Activated naive CD8-positive, alpha-beta T cell treated with anti-CD3 and anti-CD28 coated beads, Interleukin-2, amount 50 U/mL, for 24 hours (primary cell): Measurements from ENCODE around the gene PRR20G.
A peak's percentile ranks its signal among the peaks of the same experiment; 100 is the strongest.
"Not testable (repeated sequence)": the region's sequence is repeated elsewhere in the genome, so short reads cannot be mapped to it uniquely, and the experiment has no call there.

Experiments used
- ATAC-seq: fragments of 150-1000 bp; cut with Tn5 transposase; one replicate; pipeline ENCODE4 v1.10.0; 2021
- DNase-seq: peaks from one replicate; pipeline ENCODE4 v3.0.0; 2021
- H3K27ac Mint-ChIP-seq: one replicate; pipeline ENCODE4 v1.8.0; 2021; ENCODE audit warnings: mild to moderate bottlenecking, mixed read lengths
- H3K27me3 Mint-ChIP-seq: one replicate; pipeline ENCODE4 v1.8.0; 2021; ENCODE audit warnings: mixed read lengths
- H3K36me3 Mint-ChIP-seq: one replicate; pipeline ENCODE4 v1.8.0; 2021; ENCODE audit warnings: low read depth, mixed read lengths
- H3K4me1 Mint-ChIP-seq: one replicate; pipeline ENCODE4 v1.8.0; 2021; ENCODE audit warnings: mixed read lengths
- H3K4me3 Mint-ChIP-seq: one replicate; pipeline ENCODE4 v1.8.0; 2021; ENCODE audit warnings: mild to moderate bottlenecking, moderate library complexity, mixed read lengths
- H3K9me3 Mint-ChIP-seq: one replicate; pipeline ENCODE4 v1.8.0; 2021; ENCODE audit warnings: mixed read lengths

PRR20G gene

DNA sequence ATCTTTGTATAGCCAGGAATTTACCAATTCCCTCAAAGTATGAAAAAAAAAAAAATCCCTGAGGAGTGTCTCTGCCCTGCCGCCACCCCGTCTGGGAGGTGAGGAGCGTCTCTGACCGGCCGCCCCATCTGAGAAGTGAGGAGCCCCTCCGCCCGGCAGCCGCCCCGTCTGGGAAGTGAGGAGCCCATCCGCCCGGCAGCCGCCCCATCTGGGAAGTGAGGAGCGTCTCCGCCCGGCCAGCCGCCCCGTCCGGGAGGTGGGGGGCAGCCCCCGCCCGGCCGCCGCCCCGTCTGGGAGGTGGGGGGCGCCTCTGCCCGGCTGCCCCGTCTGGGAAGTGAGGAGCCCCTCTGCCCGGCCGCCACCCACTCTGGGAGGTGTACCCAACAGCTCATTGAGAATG lies 21.0 kb upstream of the PRR20G start:
- H3K9me3 Mint-ChIP-seq, ATAC-seq, H3K4me3 Mint-ChIP-seq, H3K36me3 Mint-ChIP-seq, H3K27ac Mint-ChIP-seq, DNase-seq, H3K4me1 Mint-ChIP-seq: not testable (repeated sequence)
- H3K27me3 Mint-ChIP-seq = peaks cover 12% of the 10 kb centered on the region

DNA sequence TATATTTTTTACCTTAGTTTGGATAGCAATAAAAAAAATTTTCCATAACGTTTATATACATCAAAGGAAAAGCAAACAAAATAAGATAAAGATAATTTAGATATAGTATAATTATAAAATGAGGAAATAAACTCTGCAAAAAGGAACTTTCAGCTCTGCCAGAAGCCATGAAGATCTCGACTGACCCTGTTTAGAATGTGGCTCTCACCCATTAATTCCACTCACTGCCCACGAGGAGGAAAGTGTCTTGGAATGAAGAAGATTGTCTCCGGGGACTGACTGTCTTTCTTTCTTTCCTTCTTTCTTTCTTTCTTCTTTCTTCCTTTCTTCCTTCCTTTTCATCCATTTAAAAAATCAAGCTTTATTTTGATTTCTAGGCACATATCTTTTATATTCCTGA lies 20.1 kb upstream of the PRR20G start:
- peaks cover 12% of the 10 kb centered on the region for H3K27me3 Mint-ChIP-seq
- no peak overlapping the region for H3K27ac Mint-ChIP-seq
- H3K4me3 Mint-ChIP-seq = no peak overlapping the region
- H3K36me3 Mint-ChIP-seq = no peaks in the 10 kb centered on the region
- no peak for ATAC-seq
- DNase-seq = no peak
- H3K4me1 Mint-ChIP-seq = no peaks in the 10 kb centered on the region
- no peaks in the 10 kb centered on the region for H3K9me3 Mint-ChIP-seq

DNA sequence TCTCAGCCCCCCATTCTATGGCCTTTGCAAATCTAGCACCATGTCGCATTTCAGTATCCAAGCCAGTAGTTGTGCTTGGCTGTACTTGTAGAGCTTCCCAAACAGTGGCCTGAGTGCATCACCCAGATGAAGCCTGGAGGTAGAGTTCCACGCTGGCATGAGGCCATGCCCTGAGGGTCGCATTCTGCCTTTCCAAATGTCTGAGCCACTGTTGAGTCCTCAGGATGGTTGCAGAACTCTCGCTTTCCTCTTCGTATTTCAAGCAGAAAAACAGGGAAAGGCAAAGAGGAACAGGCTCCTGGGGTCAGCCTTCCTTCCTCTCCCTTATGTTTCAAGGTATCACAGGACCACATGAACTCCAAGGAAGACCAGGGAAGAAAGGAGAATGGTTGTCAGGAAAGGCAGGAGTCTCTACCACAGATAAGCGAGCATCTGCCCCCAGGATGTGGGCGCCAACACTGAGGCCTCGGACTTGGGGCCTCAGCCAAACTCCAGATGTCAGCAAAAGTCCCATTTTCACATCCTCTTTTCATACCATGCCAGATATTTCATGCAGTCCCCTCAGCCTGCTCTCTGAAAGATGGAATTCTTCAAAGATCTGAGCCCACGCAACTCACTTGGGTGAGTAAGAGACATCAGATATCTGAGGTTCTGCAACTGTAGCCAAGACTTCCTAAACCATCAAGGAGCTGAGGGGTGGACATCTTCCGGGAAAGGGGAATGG lies 19.4 kb upstream of the PRR20G start:
- Mint-ChIP-seq H3K4me1 (no peaks in the 10 kb centered on the region), H3K9me3 (no peaks in the 10 kb centered on the region), H3K36me3 (no peaks in the 10 kb centered on the region), H3K4me3 (no peak overlapping the region), H3K27ac (no peak overlapping the region), H3K27me3 (peaks cover 12% of the 10 kb centered on the region)
- ATAC-seq = no peak
- no peak for DNase-seq

DNA sequence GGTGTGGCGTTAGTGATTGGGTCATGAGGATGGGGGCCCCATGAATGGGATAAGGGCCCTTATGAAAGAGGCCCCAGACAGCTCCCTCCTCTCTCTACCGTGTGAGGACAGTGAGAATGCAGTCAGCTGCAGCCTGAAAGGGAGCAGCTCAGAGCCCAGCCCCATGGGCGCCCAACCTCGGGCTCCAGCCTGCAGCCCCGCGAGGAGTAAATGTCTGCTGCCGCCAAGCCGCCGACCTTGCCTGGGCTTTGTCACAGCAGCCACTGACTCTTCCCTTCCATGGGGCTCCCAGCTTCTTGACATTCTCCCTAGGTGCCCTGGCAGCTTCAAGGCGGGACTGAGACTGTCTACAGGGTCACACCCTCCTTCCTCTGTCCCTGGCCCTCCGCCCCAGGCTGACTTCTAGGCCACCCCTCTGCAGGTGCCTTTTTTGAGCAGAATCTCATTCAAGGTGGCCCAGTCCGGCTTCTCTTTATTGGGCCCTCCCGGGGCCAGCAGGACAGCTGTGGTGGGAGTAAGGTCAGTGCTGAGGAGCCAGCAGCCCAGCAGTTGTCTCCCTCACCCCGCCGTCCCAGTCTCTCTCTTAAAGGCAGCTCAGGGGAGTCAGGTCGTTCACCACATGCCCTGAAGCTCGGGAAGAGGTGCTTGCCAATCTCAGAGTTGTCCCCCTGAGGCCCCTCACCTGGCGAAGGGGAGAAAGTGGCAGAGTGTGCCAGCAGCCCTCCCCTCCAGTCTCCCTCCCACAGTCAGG lies 18.7 kb upstream of the PRR20G start:
- Mint-ChIP-seq H3K4me3 (no peak overlapping the region), H3K27me3 (peaks cover 12% of the 10 kb centered on the region), H3K4me1 (no peaks in the 10 kb centered on the region), H3K27ac (no peak overlapping the region), H3K9me3 (no peaks in the 10 kb centered on the region), H3K36me3 (no peaks in the 10 kb centered on the region)
- DNase-seq (no peak), ATAC-seq (no peak)

DNA sequence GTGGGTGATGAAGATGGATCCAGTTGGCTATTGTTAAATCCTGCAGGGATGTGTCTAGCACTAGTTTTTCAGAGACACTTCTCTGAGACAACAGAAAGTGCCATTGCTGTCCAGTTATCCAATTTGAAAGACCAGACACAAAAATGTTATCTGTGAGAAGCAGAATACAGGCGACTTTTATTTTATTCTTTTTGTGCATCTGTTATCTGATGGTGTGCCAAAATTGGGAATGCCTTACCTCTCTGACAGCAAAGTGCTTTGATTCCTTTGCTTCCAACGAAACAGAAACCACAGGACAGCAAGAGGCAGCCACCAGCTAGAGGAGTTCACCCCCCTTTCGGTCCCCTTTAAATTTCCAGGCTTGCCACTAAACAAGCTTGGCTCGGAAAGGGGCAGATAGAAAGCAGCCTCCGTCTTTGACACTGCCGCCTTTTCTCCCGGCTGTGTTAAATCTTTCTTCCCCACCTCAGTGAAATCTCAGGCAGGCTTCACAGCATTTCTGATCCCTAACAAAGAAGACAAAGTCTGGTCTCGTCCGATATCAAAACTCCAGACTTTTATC lies 17.7 kb upstream of the PRR20G start:
- no peaks in the 10 kb centered on the region for H3K9me3 Mint-ChIP-seq
- no peak overlapping the region for H3K27ac Mint-ChIP-seq
- DNase-seq (no peak), ATAC-seq (no peak)
- H3K4me1 Mint-ChIP-seq = no peaks in the 10 kb centered on the region
- no peak overlapping the region for H3K4me3 Mint-ChIP-seq
- no peaks in the 10 kb centered on the region for H3K36me3 Mint-ChIP-seq
- peaks cover 12% of the 10 kb centered on the region for H3K27me3 Mint-ChIP-seq

DNA sequence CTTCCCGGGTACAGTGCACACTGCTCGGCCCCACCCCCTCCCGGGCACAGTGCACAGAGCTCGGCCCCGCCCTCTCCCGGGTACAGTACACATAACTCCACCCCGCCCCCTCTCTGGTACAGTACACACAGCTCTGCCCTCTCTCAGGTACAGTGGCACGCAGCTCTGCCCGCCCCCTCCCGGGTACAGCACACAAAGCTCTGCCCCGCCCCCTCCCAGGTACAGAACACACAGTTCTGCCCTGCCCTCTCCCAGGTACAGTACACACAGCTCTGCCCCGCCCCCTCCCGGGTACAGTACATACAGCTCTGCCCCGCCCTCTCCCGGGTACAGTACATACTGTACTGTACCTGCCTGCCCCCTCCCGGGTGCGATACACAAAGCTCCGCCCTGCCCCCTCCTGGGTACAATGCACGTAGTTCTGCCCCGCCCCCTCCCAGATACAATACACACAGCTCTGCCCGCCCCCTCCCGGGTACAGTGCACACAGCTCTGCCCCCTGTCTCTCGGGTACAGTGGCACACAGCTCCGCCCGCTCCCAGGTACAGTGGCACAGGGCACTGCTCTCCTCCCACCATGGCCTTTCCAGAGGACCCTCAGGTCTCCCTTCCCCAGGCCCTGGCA lies 16.4 kb upstream of the PRR20G start:
- Mint-ChIP-seq H3K27ac (no peak overlapping the region), H3K9me3 (no peaks in the 10 kb centered on the region), H3K4me3 (no peak overlapping the region), H3K36me3 (no peaks in the 10 kb centered on the region), H3K4me1 (no peaks in the 10 kb centered on the region), H3K27me3 (peaks cover 10% of the 10 kb centered on the region)
- no peak for DNase-seq
- peak; percentile 36 for ATAC-seq

DNA sequence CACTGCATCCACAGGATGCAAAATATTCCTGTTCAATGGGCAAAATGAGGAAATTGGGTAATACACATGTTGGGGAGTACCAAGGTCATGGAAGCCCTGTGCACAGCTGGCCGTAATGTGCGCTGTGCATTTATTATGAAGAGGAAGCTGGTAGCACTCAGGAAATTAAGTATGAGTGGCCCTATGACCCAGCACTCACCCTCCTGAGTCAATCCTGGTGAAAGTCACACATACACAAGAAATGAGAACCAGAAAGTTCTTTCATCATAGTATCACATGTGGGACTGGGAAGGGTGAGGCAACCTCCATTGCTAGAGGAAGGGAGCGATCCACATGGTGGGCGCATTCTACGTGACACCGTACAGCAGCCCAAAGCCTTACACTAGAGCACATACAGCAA lies 11.4 kb upstream of the PRR20G start:
- Mint-ChIP-seq H3K27me3 (peaks cover 15% of the 10 kb centered on the region), H3K36me3 (no peaks in the 10 kb centered on the region), H3K27ac (no peak overlapping the region), H3K9me3 (no peaks in the 10 kb centered on the region), H3K4me3 (no peak overlapping the region), H3K4me1 (no peaks in the 10 kb centered on the region)
- DNase-seq (no peak), ATAC-seq (no peak)

DNA sequence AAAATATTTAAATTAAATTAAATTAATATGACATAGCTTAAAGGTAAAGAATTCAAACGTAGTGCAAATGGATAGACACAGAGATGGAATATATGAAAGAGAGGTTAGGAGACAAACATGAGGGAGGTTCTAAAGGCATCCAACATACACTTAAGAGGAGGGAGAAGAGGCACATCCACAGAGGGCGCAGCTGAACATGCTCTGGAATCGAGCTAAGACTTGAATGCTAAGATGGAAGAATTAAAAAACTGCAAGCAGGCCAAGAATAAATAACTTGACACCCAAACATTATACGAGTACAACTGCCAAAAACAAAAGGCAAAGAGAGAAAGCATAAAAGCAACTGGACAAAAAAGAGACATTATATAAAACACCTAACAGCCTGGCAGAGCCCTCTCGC lies 9.1 kb upstream of the PRR20G start:
- Mint-ChIP-seq H3K9me3 (no peaks in the 10 kb centered on the region), H3K27me3 (peaks cover 21% of the 10 kb centered on the region), H3K4me3 (no peak overlapping the region), H3K36me3 (no peaks in the 10 kb centered on the region), H3K4me1 (no peaks in the 10 kb centered on the region), H3K27ac (no peak overlapping the region)
- no peak for ATAC-seq
- DNase-seq = no peak

DNA sequence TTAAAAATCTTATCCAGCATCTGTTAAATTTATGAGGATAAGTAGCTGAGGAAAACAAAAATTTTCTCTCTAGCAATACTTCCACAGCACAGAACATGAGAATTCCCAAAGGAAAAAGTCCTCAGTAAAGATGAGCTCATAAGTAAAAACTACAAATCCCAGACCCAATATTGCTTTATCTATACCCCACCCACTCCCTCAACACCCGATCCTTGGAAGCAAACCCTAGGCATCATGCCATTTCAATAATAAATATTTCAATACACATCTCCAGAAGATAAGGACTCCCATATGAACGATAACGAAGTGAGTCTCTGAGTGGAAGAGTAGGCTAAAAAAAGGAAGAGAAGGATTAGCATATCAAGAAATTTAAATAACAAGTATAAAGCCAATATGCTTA lies 8.3 kb upstream of the PRR20G start:
- Mint-ChIP-seq H3K9me3 (peaks cover 6% of the 10 kb centered on the region), H3K27ac (no peak overlapping the region), H3K4me1 (no peaks in the 10 kb centered on the region), H3K27me3 (peaks cover 22% of the 10 kb centered on the region), H3K36me3 (no peaks in the 10 kb centered on the region), H3K4me3 (no peak overlapping the region)
- DNase-seq (no peak), ATAC-seq (no peak)

DNA sequence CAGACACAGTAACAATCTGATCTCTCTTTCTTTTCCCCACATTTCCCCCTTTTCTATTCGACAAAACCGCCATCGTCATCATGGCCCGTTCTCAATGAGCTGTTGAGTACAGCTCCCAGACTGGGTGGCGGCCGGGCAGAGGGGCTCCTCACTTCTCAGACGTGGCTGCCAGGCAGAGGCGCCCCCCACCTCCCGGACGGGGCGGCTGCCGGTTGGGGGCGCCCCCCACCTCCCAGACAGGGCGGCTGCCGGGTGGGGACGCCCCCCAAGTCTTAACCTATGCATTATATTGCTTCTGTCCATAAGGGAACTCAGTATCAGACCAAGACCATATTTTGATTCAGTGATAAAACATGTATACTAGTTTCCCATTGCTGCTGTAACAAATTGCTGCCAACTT lies 5.8 kb upstream of the PRR20G start:
- H3K4me3 Mint-ChIP-seq, H3K9me3 Mint-ChIP-seq, DNase-seq, H3K4me1 Mint-ChIP-seq, H3K36me3 Mint-ChIP-seq, ATAC-seq, H3K27ac Mint-ChIP-seq: not testable (repeated sequence)
- H3K27me3 Mint-ChIP-seq = peaks cover 22% of the 10 kb centered on the region

DNA sequence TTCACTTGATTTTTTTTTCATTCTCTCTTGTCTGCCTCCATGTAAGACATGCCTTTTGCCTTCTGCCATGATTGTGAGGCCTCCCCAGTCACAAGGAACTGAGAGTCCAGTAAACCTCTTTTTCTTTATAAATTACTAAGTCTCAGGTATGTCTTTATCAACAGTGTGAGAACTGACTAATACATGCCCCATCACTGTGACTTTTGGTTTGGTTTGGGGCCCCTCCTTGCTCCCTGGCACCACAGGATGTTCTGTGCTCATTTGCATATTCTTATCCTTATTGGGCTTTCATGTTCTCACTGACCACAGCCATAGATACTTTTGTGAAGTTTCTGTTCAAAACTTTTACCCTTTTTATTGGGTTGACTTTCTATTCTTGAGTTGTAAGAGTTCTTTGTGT lies 3.8 kb upstream of the PRR20G start:
- no peak for DNase-seq
- no peak overlapping the region for H3K27ac Mint-ChIP-seq
- H3K9me3 Mint-ChIP-seq = peaks cover 10% of the 10 kb centered on the region
- H3K27me3 Mint-ChIP-seq = peaks cover 16% of the 10 kb centered on the region
- no peaks in the 10 kb centered on the region for H3K36me3 Mint-ChIP-seq
- H3K4me3 Mint-ChIP-seq = no peak overlapping the region
- H3K4me1 Mint-ChIP-seq = no peaks in the 10 kb centered on the region
- ATAC-seq = no peak

DNA sequence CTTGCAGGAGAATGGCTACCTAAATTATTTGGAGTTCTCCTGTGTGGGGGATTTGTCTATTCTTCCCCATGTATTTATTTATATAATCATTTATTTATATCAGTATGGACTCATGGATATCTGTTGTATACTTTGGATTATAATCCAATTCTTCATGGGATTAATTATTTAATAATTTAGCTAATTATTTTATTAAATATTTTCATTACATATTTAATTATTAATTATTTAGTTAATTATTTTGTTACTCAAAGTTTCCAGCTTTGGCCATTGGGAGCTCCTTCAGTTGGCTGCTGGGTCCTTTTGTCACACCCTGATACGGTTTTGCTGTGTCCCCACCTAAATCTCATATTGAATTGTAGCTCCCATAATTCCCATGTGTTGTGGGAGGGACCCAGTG lies 3.3 kb upstream of the PRR20G start:
- H3K4me3 Mint-ChIP-seq = no peak overlapping the region
- peaks cover 16% of the 10 kb centered on the region for H3K27me3 Mint-ChIP-seq
- DNase-seq (no peak), ATAC-seq (no peak)
- no peak overlapping the region for H3K27ac Mint-ChIP-seq
- peaks cover 10% of the 10 kb centered on the region for H3K9me3 Mint-ChIP-seq
- H3K4me1 Mint-ChIP-seq = no peaks in the 10 kb centered on the region
- H3K36me3 Mint-ChIP-seq = no peaks in the 10 kb centered on the region

DNA sequence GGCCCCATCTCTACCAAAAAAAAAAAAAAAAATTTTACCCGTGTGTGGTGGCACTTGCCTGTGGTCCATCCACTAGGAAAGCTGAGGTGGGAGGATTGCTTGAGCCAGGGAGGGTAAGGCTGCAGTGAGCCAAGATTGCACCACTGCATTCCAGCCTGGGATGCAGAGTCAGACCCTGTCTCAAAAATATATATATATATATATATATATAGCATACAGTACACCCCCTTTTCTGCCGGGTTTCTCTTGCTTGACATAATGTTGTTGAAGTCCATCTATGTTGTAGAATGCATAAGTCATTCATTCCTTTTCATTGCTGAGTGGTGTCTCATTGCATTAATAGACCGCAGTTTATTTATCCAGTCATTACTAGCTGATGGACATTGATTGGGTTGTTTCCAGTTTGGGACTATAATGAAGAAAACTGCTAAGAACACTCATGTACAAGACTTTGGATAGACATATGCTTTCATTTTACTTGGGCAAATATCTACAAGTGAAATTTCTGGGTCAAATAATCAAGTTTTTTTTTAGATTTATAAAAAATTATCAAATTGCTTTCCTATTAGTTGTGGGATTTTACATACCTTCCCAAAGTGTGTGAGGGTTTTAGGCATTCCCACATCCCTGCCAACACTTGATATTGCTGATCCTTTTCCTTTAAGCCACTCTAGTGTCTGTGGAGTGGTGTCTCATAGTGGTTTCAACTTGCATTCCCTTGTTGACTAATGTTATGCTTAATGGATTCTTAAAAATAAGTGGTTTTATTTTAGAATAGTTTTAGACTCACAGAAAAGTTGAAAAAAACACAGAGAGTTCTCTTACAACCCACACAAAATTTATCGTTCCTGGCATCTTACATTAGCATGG lies 2.1 kb upstream of the PRR20G start:
- H3K9me3 Mint-ChIP-seq = peaks cover 10% of the 10 kb centered on the region
- H3K4me1 Mint-ChIP-seq = no peaks in the 10 kb centered on the region
- no peak for DNase-seq
- H3K27me3 Mint-ChIP-seq = peaks cover 12% of the 10 kb centered on the region
- ATAC-seq = no peak
- H3K4me3 Mint-ChIP-seq = no peak overlapping the region
- no peaks in the 10 kb centered on the region for H3K36me3 Mint-ChIP-seq
- H3K27ac Mint-ChIP-seq = no peak overlapping the region

DNA sequence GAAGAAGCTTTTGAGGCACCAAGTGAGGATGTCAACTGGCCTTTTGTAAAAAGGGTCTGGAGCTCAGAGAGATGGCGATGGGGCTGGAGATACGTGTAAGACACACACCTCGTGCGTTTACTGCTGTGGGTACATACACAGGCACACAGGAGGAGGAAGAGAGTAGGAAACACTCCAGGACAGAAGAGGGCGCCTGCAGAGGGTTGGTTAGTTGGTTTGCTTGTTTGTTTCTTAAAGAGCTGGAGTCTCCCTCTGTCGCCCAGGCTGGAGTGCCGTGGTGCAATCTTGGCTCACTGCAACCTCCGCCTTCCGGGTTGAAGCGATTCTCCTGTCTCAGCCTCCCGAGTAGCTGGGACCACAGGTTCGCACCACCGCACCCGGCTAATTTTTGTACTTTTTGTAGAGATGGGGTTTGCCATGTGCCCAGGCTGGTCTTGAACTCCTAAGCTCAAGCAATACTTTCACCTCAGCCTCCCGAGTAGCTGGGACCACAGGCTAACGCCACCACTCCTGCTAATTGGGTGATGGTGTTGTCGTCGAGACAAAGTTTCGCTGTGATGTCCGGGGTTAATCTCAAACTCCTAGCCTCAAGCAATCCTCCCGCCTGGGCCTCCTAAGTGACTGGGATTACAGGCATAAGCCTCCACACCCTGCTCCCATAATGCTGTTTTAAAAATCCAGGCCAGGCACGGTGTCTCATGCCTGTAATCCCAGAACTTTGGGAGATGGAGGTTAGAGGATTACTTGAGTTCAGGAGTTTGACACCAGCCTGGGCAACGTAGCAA lies 1.3 kb upstream of the PRR20G start:
- peaks cover 7% of the 10 kb centered on the region for H3K27me3 Mint-ChIP-seq
- peaks cover 10% of the 10 kb centered on the region for H3K9me3 Mint-ChIP-seq
- no peak overlapping the region for H3K4me3 Mint-ChIP-seq
- ATAC-seq (peak; percentile 41), DNase-seq (no peak)
- no peaks in the 10 kb centered on the region for H3K4me1 Mint-ChIP-seq
- H3K36me3 Mint-ChIP-seq = no peaks in the 10 kb centered on the region
- H3K27ac Mint-ChIP-seq = no peak overlapping the region
